H1 (cell line): ENCODE results near the gene TMEM225B. TPM values are rescaled to one million over a fixed set of nuclear protein-coding genes. Genes with fewer than 3 reads are reported as not detected.

Experiments used
- CTCF ChIA-PET: fragments of 300-600 bp; sonication (Branson Sonifier 250); formaldehyde crosslinking; loops from one replicate; lab custom pipeline; 2021; ENCODE audit not compliant: partially characterized antibody; lab: Charles Lee
- POLR2A ChIA-PET: fragments of 300-600 bp; sonication (Branson Sonifier 250); formaldehyde crosslinking; loops from one replicate; lab custom pipeline; 2021; ENCODE audit warnings: inconsistent platforms; ENCODE audit not compliant: partially characterized antibody; lab: Charles Lee
- DNase-seq, 2 experiments: peaks; one replicate each; pipeline versions ENCODE4 v3.0.0 to v3.0.0-alpha.2; 2010 to 2022; ENCODE audit warnings: low spot score in 2 of 2, low read depth in 1 of 2, mixed read lengths in 1 of 2
- FAIRE-seq: peaks from 2 replicates; lab custom pipeline; 2011; peaks lifted over from hg19 to GRCh38; lab: Jason Lieb, UNC
- H2AFZ ChIP-seq: 2 replicates; pipeline ENCODE4 v1.8.1; 2012; ENCODE audit warnings: low read length, inconsistent platforms
- H2AK5ac ChIP-seq: 2 replicates; pipeline ENCODE4 v1.6.1; 2013; ENCODE audit warnings: low read depth, low read length
- H2BK120ac ChIP-seq: replicated peaks from 2 replicates; pipeline ENCODE3; 2013; ENCODE audit warnings: low read depth, low read length, inconsistent platforms
- H2BK12ac ChIP-seq: 2 replicates; pipeline ENCODE4 v1.6.1; 2013; ENCODE audit warnings: low read depth, low read length
- H2BK15ac ChIP-seq: 2 replicates; pipeline ENCODE4 v1.6.1; 2013; ENCODE audit warnings: low read length
- H2BK20ac ChIP-seq: 2 replicates; pipeline ENCODE4 v1.6.1; 2013; ENCODE audit warnings: low read length
- H2BK5ac ChIP-seq: 2 replicates; pipeline ENCODE4 v1.6.1; 2013; ENCODE audit warnings: low read depth, low read length
- H3K14ac ChIP-seq: 2 replicates; pipeline ENCODE4 v1.6.1; 2013; ENCODE audit warnings: inconsistent platforms; ENCODE audit not compliant: insufficient read length
- H3K18ac ChIP-seq: 2 replicates; pipeline ENCODE4 v1.6.1; 2013; ENCODE audit warnings: low read length; ENCODE audit errors: extremely low read depth
- H3K23ac ChIP-seq: 2 replicates; pipeline ENCODE4 v1.6.1; 2013; ENCODE audit warnings: inconsistent platforms; ENCODE audit not compliant: insufficient read length
- H3K23me2 ChIP-seq: 2 replicates; pipeline ENCODE4 v1.6.1; 2013; ENCODE audit warnings: low read depth, low read length
- H3K27ac ChIP-seq: 2 replicates; pipeline ENCODE4 v1.6.1; 2011; ENCODE audit warnings: low read depth, low read length, inconsistent platforms
- H3K27me3 ChIP-seq, 4 experiments: replicated peaks in 1 of 4; 1 replicate in 1 of 4; 2 replicates in 3 of 4; pipeline versions ENCODE4 v1.6.1 to v1.8.1; 2011 to 2013; ENCODE audit warnings: low read length in 3 of 4, mild to moderate bottlenecking in 3 of 4, inconsistent platforms in 2 of 4, mixed read lengths in 2 of 4, moderate library complexity in 1 of 4; ENCODE audit not compliant: control insufficient read depth in 3 of 4, insufficient read depth in 3 of 4; ENCODE audit errors: extremely low read depth in 1 of 4
- H3K36me3 ChIP-seq, 4 experiments: 2 replicates each; pipeline versions ENCODE4 v1.6.1 to v1.8.1; 2011 to 2013; ENCODE audit warnings: mild to moderate bottlenecking in 4 of 4, low read length in 3 of 4, moderate library complexity in 2 of 4, control low read depth in 1 of 4, inconsistent platforms in 1 of 4; ENCODE audit not compliant: insufficient read depth in 4 of 4, control insufficient read depth in 2 of 4
- H3K4ac ChIP-seq: replicated peaks from 2 replicates; pipeline ENCODE3; 2013; ENCODE audit warnings: low read length, low read depth, mixed read lengths, inconsistent platforms; ENCODE audit not compliant: insufficient read length
- H3K4me1 ChIP-seq, 4 experiments: replicated peaks in 1 of 4; 1 replicate in 1 of 4; 2 replicates in 3 of 4; pipeline versions ENCODE4 v1.6.1 to v1.8.1; 2011 to 2013; ENCODE audit warnings: low read length in 3 of 4, inconsistent platforms in 2 of 4, mixed read lengths in 1 of 4; ENCODE audit not compliant: insufficient read depth in 4 of 4, control insufficient read depth in 3 of 4
- H3K4me2 ChIP-seq, 2 experiments: 2 replicates each; pipeline versions ENCODE4 v1.6.1 to v1.8.1; 2011 to 2013; ENCODE audit warnings: low read depth in 2 of 2, low read length in 2 of 2, control low read depth in 1 of 2, inconsistent platforms in 1 of 2, mild to moderate bottlenecking in 1 of 2; ENCODE audit not compliant: insufficient read depth in 1 of 2
- H3K4me3 ChIP-seq, 4 experiments: fragments of 200-600, 300-600 bp in 1 of 4; sonication (generic), shearing (Covaris generic), sonication (Bioruptor Twin) in 1 of 4; 2 replicates each; pipeline versions ENCODE4 v1.5.1 to v1.8.1; 2011 to 2016; ENCODE audit warnings: low read length in 4 of 4, low read depth in 3 of 4, control low read depth in 2 of 4, inconsistent platforms in 2 of 4, mild to moderate bottlenecking in 2 of 4, mixed read lengths in 1 of 4, moderate library complexity in 1 of 4; ENCODE audit not compliant: insufficient read depth in 2 of 4; ENCODE audit errors: extremely low read depth in 1 of 4
- H3K56ac ChIP-seq: replicated peaks from 2 replicates; pipeline ENCODE3; 2013; ENCODE audit warnings: low read depth, mild to moderate bottlenecking, mixed read lengths, low read length, inconsistent platforms; ENCODE audit not compliant: insufficient read length
- H3K79me1 ChIP-seq: 2 replicates; pipeline ENCODE4 v1.6.1; 2013; ENCODE audit warnings: low read depth, low read length, control low read depth
- H3K79me2 ChIP-seq, 2 experiments: 2 replicates each; pipeline versions ENCODE4 v1.6.1 to v1.8.1; 2012 to 2013; ENCODE audit warnings: low read length in 2 of 2, mild to moderate bottlenecking in 2 of 2, inconsistent platforms in 1 of 2; ENCODE audit not compliant: insufficient read depth in 2 of 2, control insufficient read depth in 1 of 2
- H3K9ac ChIP-seq, 4 experiments: replicated peaks in 1 of 4; 1 replicate in 1 of 4; 2 replicates in 3 of 4; pipeline versions ENCODE4 v1.6.1 to v1.8.1; 2011 to 2013; ENCODE audit warnings: low read depth in 3 of 4, low read length in 3 of 4, control low read depth in 2 of 4, mild to moderate bottlenecking in 2 of 4, moderate library complexity in 2 of 4, inconsistent platforms in 1 of 4; ENCODE audit errors: extremely low read depth in 1 of 4
- H3K9me3 ChIP-seq, 2 experiments: 2 replicates each; pipeline versions ENCODE4 v1.6.1 to v1.8.1; 2012 to 2013; ENCODE audit warnings: mild to moderate bottlenecking in 2 of 2, moderate library complexity in 2 of 2, control low read depth in 1 of 2, inconsistent platforms in 1 of 2, low read depth in 1 of 2, low read length in 1 of 2, mixed read lengths in 1 of 2; ENCODE audit not compliant: insufficient read depth in 2 of 2
- H4K20me1 ChIP-seq, 2 experiments: replicated peaks in 1 of 2; 2 replicates each; pipeline versions ENCODE3 to v1.8.1; 2011 to 2013; ENCODE audit warnings: inconsistent platforms in 2 of 2, low read length in 2 of 2, mild to moderate bottlenecking in 1 of 2; ENCODE audit not compliant: insufficient read depth in 2 of 2, control insufficient read depth in 1 of 2
- H4K5ac ChIP-seq: 2 replicates; pipeline ENCODE4 v1.6.1; 2013; ENCODE audit warnings: low read length, low read depth, mixed read lengths, inconsistent platforms; ENCODE audit not compliant: insufficient read length
- H4K8ac ChIP-seq: 2 replicates; pipeline ENCODE4 v1.8.0; 2013; ENCODE audit warnings: mild to moderate bottlenecking, moderate library complexity, low read length, inconsistent platforms; ENCODE audit not compliant: insufficient read depth; ENCODE audit errors: extremely low read depth
- H4K91ac ChIP-seq: replicated peaks from 2 replicates; pipeline ENCODE3; 2013; ENCODE audit warnings: low read length, mixed read lengths, inconsistent platforms; ENCODE audit not compliant: insufficient read length
- ATF2 ChIP-seq: IDR thresholded peaks from 2 replicates; pipeline ENCODE4 v1.6.1; 2012; ENCODE audit warnings: low read length, inconsistent platforms
- BCL11A ChIP-seq, 2 experiments: IDR thresholded peaks; one replicate each; pipeline ENCODE4 v1.6.1; 2011; ENCODE audit warnings: low read depth in 2 of 2, low read length in 2 of 2, mild to moderate bottlenecking in 2 of 2
- FOSL1 ChIP-seq: IDR thresholded peaks from 2 replicates; pipeline ENCODE4 v1.6.1; 2011; ENCODE audit warnings: mild to moderate bottlenecking, low read depth, low read length, moderate library complexity; ENCODE audit not compliant: insufficient read depth
- GTF2F1 ChIP-seq: IDR thresholded peaks from 2 replicates; pipeline ENCODE4 v1.6.1; 2012; ENCODE audit warnings: low read depth, low read length, improper control_type of control experiment, borderline replicate concordance
- HDAC6 ChIP-seq: IDR thresholded peaks from one replicate; pipeline ENCODE4 v1.7.1; 2012; ENCODE audit warnings: low read depth, mild to moderate bottlenecking, inconsistent platforms, low read length, moderate library complexity
- JUN ChIP-seq: IDR thresholded peaks from 2 replicates; pipeline ENCODE4 v1.6.1; 2011; ENCODE audit warnings: low read depth, mild to moderate bottlenecking, improper control_type of control experiment, low read length
- MAFK ChIP-seq: IDR thresholded peaks from 2 replicates; pipeline ENCODE4 v1.6.1; 2012; ENCODE audit warnings: low read depth, mild to moderate bottlenecking, improper control_type of control experiment, low read length
- POLR2A ChIP-seq, 2 experiments: IDR thresholded peaks; 1 replicate in 1 of 2; 2 replicates in 1 of 2; pipeline ENCODE4 v1.6.1; 2011; ENCODE audit warnings: low read depth in 2 of 2, low read length in 2 of 2, mild to moderate bottlenecking in 2 of 2; ENCODE audit errors: control extremely low read depth in 1 of 2
- POU5F1 ChIP-seq: IDR thresholded peaks from 2 replicates; pipeline ENCODE4 v1.6.1; 2011; ENCODE audit warnings: low read depth, mild to moderate bottlenecking, low read length, moderate library complexity
- RXRA ChIP-seq: IDR thresholded peaks from 2 replicates; pipeline ENCODE4 v1.6.1; 2011; ENCODE audit warnings: low read depth, mild to moderate bottlenecking, low read length, moderate library complexity; ENCODE audit not compliant: insufficient read depth
- SP2 ChIP-seq: IDR thresholded peaks from 2 replicates; pipeline ENCODE4 v1.6.1; 2012; ENCODE audit warnings: mild to moderate bottlenecking, low read length, inconsistent platforms
- SUZ12 ChIP-seq: fragments of 200-600 bp; sonication (generic); IDR thresholded peaks from 2 replicates; pipeline ENCODE4 v1.6.1; 2012; ENCODE audit warnings: mild to moderate bottlenecking, inconsistent platforms, low read length, moderate library complexity, mixed read lengths
- ZNF274 ChIP-seq: IDR thresholded peaks from 2 replicates; pipeline ENCODE4 v1.7.0; 2012; ENCODE audit warnings: low read length, borderline replicate concordance; ENCODE audit errors: extremely low read depth
- WGBS, 2 experiments: shearing (Covaris generic) in 1 of 2; methylation state at CpG; one replicate each; pipeline versions ENCODE4 v1.1.6 to v1.1.7; 2013 to 2015; ENCODE audit warnings: low lambda C conversion rate in 2 of 2, mixed read lengths in 2 of 2, inconsistent platforms in 1 of 2, low coverage in 1 of 2, missing lambda C conversion rate in 1 of 2; ENCODE audit not compliant: insufficient replicate concordance in 2 of 2, insufficient coverage in 1 of 2, insufficient read length in 1 of 2; ENCODE audit errors: extremely low coverage in 1 of 2, missing lambda C conversion rate in 1 of 2; 5-methylcytosine and 5-hydroxymethylcytosine counted together
- polyA plus RNA-seq, 7 experiments: library from polyadenylated mRNA; depleted of rRNA in 3 of 7; stranded (reverse) in 5 of 7; unstranded in 2 of 7; fragments of >200 nt in 5 of 7; fragments of 200-250 nt in 2 of 7; gene quantifications; 1 replicate in 5 of 7; 2 replicates in 1 of 7; 4 replicates in 1 of 7; pipeline versions ENCODE4 v1.2.1 to v1.2.3, GENCODE V29; 2011 to 2013; ENCODE audit warnings: missing spikeins in 2 of 7, mixed read lengths in 2 of 7
- total RNA-seq: library from RNA; stranded (reverse); fragmentation: NEBNext Ultra II Directional; extraction: Animal tissue kit (Norgen Biotek cat#: 25700); gene quantifications from 2 replicates; pipeline ENCODE4 v1.2.1, GENCODE V29; 2021

Gene TMEM225B
- total and polyA plus RNA-seq, 2 of the 8 experiments (the other 6 are each of a cell fraction or from before 2014, with no cell fraction given): 0.68 TPM; not detected in 1

GRCh38 chr7:99599836-99600235 lies 1.8 kb downstream of the TMEM225B start:
- Histone ChIP-seq H3K23ac (no peak overlapping the region), H3K4me3 (no peak overlapping the region), H3K9me3 (no peaks in the 10 kb centered on the region), H3K36me3 (no peaks in the 10 kb centered on the region), H2AFZ (no peak overlapping the region), H3K56ac (no peak overlapping the region), H4K8ac (no peak overlapping the region), H3K27me3 (no peaks in the 10 kb centered on the region), H2BK20ac (no peak overlapping the region), H3K4me2 (no peak overlapping the region), H3K4ac (no peak overlapping the region), H3K23me2 (no peaks in the 10 kb centered on the region; the same call in 1 of the 2 replicates), H3K4me1 (peaks cover 0 to 3% (median 2%) of the 10 kb centered on the region in 4 experiments; a peak in 3 of 7 replicates), H3K9ac (no peak overlapping the region), H2AK5ac (no peak overlapping the region), H3K27ac (no peak overlapping the region), H3K79me1 (no peaks in the 10 kb centered on the region), H3K14ac (no peak overlapping the region), H2BK5ac (no peak overlapping the region), H3K18ac (no peak overlapping the region), H4K91ac (no peak overlapping the region), H2BK120ac (no peak overlapping the region), H2BK15ac (no peak overlapping the region), H2BK12ac (no peak overlapping the region), H3K79me2 (no peaks in the 10 kb centered on the region), H4K5ac (no peak overlapping the region), H4K20me1 (no peaks in the 10 kb centered on the region)
- DNase-seq (peak in 1 of 2 experiments; percentile 33), FAIRE-seq (no peak)
- ChIA-PET CTCF (no interaction called here), POLR2A (interaction anchor here (0.6 to 2.8 kb wide), 5 partner anchors 17 to 334 kb away, joined by 3 to 11 read pairs (median 5); partner anchors contain the start of genes ZNF655 and ZSCAN25)
- 92% methylated on average over 4 of the region's 4 CpGs; no CpG with 5 or more reads in 1 of the 2 experiments for WGBS, 2 experiments
- TF ChIP-seq BCL11A (IDR thresholded peaks at IDR 0.05; ENCODE audit: low read depth in 2 of 2, low read length in 2 of 2): no peak
- no peak for TF ChIP-seq POLR2A (IDR thresholded peaks at IDR 0.05; ENCODE audit: control extremely low read depth in 1 of 2, low read depth in 2 of 2, low read length in 2 of 2)
- no peak for TF ChIP-seq ATF2
- TF ChIP-seq GTF2F1: no peak
- no peak for TF ChIP-seq JUN
- no peak for TF ChIP-seq MAFK
- TF ChIP-seq FOSL1: no peak
- no peak for TF ChIP-seq POU5F1
- TF ChIP-seq HDAC6: no peak
- no peak for TF ChIP-seq RXRA
- TF ChIP-seq SUZ12: no peak
- no peak for TF ChIP-seq ZNF274
- no peak for TF ChIP-seq SP2
